HepG2 (cell line): Measurements from ENCODE around the gene PCDH12. TPM values are rescaled to one million over a fixed set of nuclear protein-coding genes. Genes with fewer than 3 reads are reported as not detected.

ENCODE experiments used
- ATAC-seq: fragments of 200-7000 bp; cut with Tn5 transposase; 3 replicates; pipeline ENCODE4 v1.9.1; 2020; ENCODE audit warnings: mild to moderate bottlenecking, moderate library complexity
- BruUV-seq: library from RNA; stranded (reverse); fragments of 400-500 nt; replicated peaks from 2 replicates; lab custom pipeline; 2021; lab: Mats Ljungman, UMichigan
- CTCF ChIA-PET: fragments of 300-600 bp; formaldehyde crosslinking; extraction: SDS; loops from one replicate; lab custom pipeline; 2021; ENCODE audit warnings: low total read pairs, inconsistent platforms, low intra/inter-chr PET ratio; lab: Yijun Ruan, JAX
- POLR2A ChIA-PET: fragments of 350-600 bp; sonication (Branson Sonifier 250); formaldehyde crosslinking; loops from one replicate; lab custom pipeline; 2020; ENCODE audit warnings: antibody characterized with exemption, inconsistent platforms; lab: Yijun Ruan, JAX
- DNase-seq: peaks from one replicate; pipeline ENCODE4 v3.0.0-alpha.2; 2015; ENCODE audit warnings: low spot score
- FAIRE-seq: peaks from 3 replicates; lab custom pipeline; 2011; peaks lifted over from hg19 to GRCh38; lab: Jason Lieb, UNC
- H2AFZ ChIP-seq: one replicate; pipeline ENCODE4 v1.6.1; 2011; ENCODE audit warnings: low read length, inconsistent platforms
- H3K27ac ChIP-seq: fragments of 300-600 bp; 3 replicates; pipeline ENCODE4 v1.8.0; 2011; ENCODE audit warnings: mixed run types, mild to moderate bottlenecking, mixed read lengths, low read length, inconsistent platforms; ENCODE audit not compliant: insufficient read depth; ENCODE audit errors: extremely low read length
- H3K27me3 ChIP-seq, 2 experiments: fragments of 200-600 bp in 1 of 2; 2 replicates in 1 of 2; 3 replicates in 1 of 2; pipeline versions ENCODE4 v1.6.0 to v1.8.0; 2011; ENCODE audit warnings: low read length in 2 of 2, mild to moderate bottlenecking in 2 of 2, moderate library complexity in 2 of 2, inconsistent platforms in 1 of 2; ENCODE audit not compliant: insufficient read depth in 2 of 2, control insufficient read depth in 1 of 2
- H3K36me3 ChIP-seq, 2 experiments: fragments of 200-600 bp in 1 of 2; replicated peaks in 1 of 2; 2 replicates in 1 of 2; 3 replicates in 1 of 2; pipeline versions ENCODE4 v1.5.1 to v1.8.0; 2011; ENCODE audit warnings: low read length in 2 of 2, inconsistent platforms in 1 of 2; ENCODE audit not compliant: insufficient read depth in 2 of 2, control insufficient read depth in 1 of 2
- H3K4me1 ChIP-seq: 2 replicates; pipeline ENCODE4 v1.5.1; 2012; ENCODE audit warnings: low read length, inconsistent platforms; ENCODE audit not compliant: insufficient read depth
- H3K4me2 ChIP-seq: 2 replicates; pipeline ENCODE4 v1.6.0; 2011; ENCODE audit warnings: low read depth, low read length, inconsistent platforms
- H3K4me3 ChIP-seq, 3 experiments: fragments of 200-600 bp in 1 of 3; sonication (generic), shearing (Covaris generic) in 1 of 3; replicated peaks in 1 of 3; 2 replicates each; pipeline ENCODE4 v1.5.1; 2011 to 2016; ENCODE audit warnings: low read length in 3 of 3, inconsistent platforms in 2 of 3, low read depth in 2 of 3, mild to moderate bottlenecking in 2 of 3, control low read depth in 1 of 3, mixed read lengths in 1 of 3; ENCODE audit not compliant: insufficient read depth in 1 of 3
- H3K79me2 ChIP-seq: one replicate; pipeline ENCODE4 v1.6.1; 2011; ENCODE audit warnings: low read length, inconsistent platforms; ENCODE audit not compliant: insufficient read depth
- H3K9ac ChIP-seq: 2 replicates; pipeline ENCODE4 v1.6.0; 2011; ENCODE audit warnings: mild to moderate bottlenecking, low read depth, low read length, inconsistent platforms; ENCODE audit not compliant: insufficient read depth
- H3K9me3 ChIP-seq: 2 replicates; pipeline ENCODE4 v1.5.1; 2012; ENCODE audit warnings: mild to moderate bottlenecking, low read length
- H4K20me1 ChIP-seq: 2 replicates; pipeline ENCODE4 v1.6.0; 2011; ENCODE audit warnings: inconsistent platforms, mild to moderate bottlenecking, low read length, moderate library complexity; ENCODE audit not compliant: insufficient read depth
- LRRFIP1 ChIP-seq: sonication (generic); formaldehyde crosslinking; conservative IDR thresholded peaks from 2 replicates; pipeline ENCODE4 v1.4.0; 2020; ENCODE audit warnings: missing genetic modification reagents
- PHF21A ChIP-seq: sonication (generic); formaldehyde crosslinking; IDR thresholded peaks from 2 replicates; pipeline ENCODE4 v1.5.0; 2020; ENCODE audit warnings: mild to moderate bottlenecking, missing genetic modification reagents
- ZBTB1 ChIP-seq: sonication (generic); formaldehyde crosslinking; IDR thresholded peaks from 2 replicates; pipeline ENCODE4 v1.4.0; 2020; ENCODE audit warnings: missing genetic modification reagents, borderline replicate concordance
- ZHX1 ChIP-seq: sonication (generic); formaldehyde crosslinking; IDR thresholded peaks from 2 replicates; pipeline ENCODE4 v1.8.1; 2022; ENCODE audit warnings: low read depth, mild to moderate bottlenecking, missing genetic modification reagents
- ZSCAN5A ChIP-seq: sonication (generic); formaldehyde crosslinking; IDR thresholded peaks from 2 replicates; pipeline ENCODE4 v1.8.0; 2022; ENCODE audit warnings: mild to moderate bottlenecking, missing genetic modification reagents, borderline replicate concordance
- WGBS: methylation state at CpG from one replicate; pipeline ENCODE4 v1.1.6; 2017; ENCODE audit warnings: low lambda C conversion rate; 5-methylcytosine and 5-hydroxymethylcytosine counted together
- in situ Hi-C: cut with HindIII; loops from 2 replicates; pipeline ENCODE4 v1.10.0; 2017; ENCODE audit warnings: low pct_unique_long_range_greater_than_20kb; ENCODE audit not compliant: extremely low pct_ligation_motif_present
- intact Hi-C: fragments of 100-400 bp; cut with micrococcal nuclease; formaldehyde crosslinking; loops from one replicate; pipeline ENCODE4 v1.10.0; 2022; ENCODE audit not compliant: unreplicated experiment
- polyA plus RNA-seq, 8 experiments: library from polyadenylated mRNA; depleted of rRNA in 3 of 8; stranded (reverse) in 7 of 8; unstranded in 1 of 8; fragments of >200 nt; fragmentation: Illumina TruSeq in 4 of 8; extraction: Trizol in 4 of 8; gene quantifications; 2 replicates each; pipeline versions ENCODE4 v1.2.1 to v1.2.3, GENCODE V29; 2011 to 2016; ENCODE audit warnings: low read depth in 4 of 8, missing spikeins in 1 of 8, mixed read lengths in 1 of 8; ENCODE audit not compliant: insufficient read depth in 1 of 8
- total RNA-seq, 5 experiments: library from RNA; depleted of rRNA; stranded (reverse); fragments of >200 nt; fragmentation: Illumina TruSeq; extraction: Trizol; gene quantifications; 2 replicates each; pipeline ENCODE4 v1.2.3, GENCODE V29; 2016; ENCODE audit warnings: low read depth in 1 of 5

PCDH12 gene
- total and polyA plus RNA-seq, 2 of the 13 experiments (the other 11 are each of a cell fraction or from before 2014, with no cell fraction given): not detected

DNA sequence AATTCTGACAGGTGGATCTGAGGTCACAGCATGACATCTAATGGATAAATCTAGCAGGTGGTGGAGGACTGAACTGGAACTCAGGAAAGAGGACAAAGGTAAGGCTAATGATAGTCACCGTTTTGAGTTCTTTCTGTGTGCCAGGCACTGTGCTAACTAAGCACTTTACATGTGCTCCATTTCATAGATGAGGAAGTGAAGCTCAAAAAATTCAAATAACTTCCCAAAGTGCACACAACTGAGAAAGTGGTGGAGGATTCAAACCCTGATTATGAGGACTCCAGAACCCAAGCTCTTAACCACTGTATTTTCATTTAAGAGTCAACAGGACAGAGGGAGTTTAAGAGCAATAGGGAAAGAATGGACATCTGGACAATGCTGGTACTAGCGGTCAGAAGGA, 41.5 kb downstream of the PCDH12 start:
- ATAC-seq: no peak
- no peaks in the 10 kb centered on the region for H3K79me2 ChIP-seq
- H3K9me3 ChIP-seq: no peaks in the 10 kb centered on the region
- no peaks in the 10 kb centered on the region for H3K36me3 ChIP-seq
- no peak overlapping the region for H3K4me3 ChIP-seq
- peaks cover 27% of the 10 kb centered on the region for H3K4me1 ChIP-seq
- FAIRE-seq: no peak
- H4K20me1 ChIP-seq: no peaks in the 10 kb centered on the region
- H3K9ac ChIP-seq: no peak overlapping the region
- no peak for DNase-seq
- H3K27me3 ChIP-seq: peaks cover 0 to 32% of the 10 kb centered on the region in 2 experiments; a peak in 3 of 5 replicates
- H3K27ac ChIP-seq: no peak overlapping the region
- 0% methylated on average over 2 of the region's 2 CpGs for WGBS
- no TSS peak for BruUV-seq
- H2AFZ ChIP-seq: no peak overlapping the region
- in situ Hi-C loops (no loop called here), intact Hi-C loops (no loop called here)
- CTCF ChIA-PET: no interaction called here
- no peak overlapping the region for H3K4me2 ChIP-seq
- POLR2A ChIA-PET: no interaction called here
- no peak for TF ChIP-seq ZSCAN5A

DNA sequence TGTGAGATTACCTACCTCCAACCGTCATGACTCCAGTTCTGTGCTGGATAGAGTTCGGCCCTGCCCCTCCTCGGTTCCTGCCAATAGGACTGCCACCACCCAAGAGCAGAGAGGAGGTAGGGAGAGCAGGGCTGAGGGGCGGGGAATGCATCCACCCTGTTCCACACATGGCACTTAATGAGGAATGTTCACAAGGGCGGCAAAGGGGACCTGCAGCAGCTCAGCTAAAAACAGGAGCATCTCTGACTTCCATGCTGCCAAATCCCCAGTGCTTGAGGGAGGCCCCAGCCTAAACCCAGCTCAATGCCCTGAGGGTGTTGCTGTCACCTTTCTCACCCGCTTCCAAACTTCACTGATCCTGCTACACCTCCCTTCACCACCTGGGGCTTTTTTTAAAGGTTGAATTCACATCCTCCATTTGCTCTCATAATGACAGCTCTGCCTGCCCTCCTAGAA, 42.1 kb downstream of the PCDH12 start:
- in situ Hi-C loops: no loop called here

More for the DNA sequence above, 42.1 kb downstream of the PCDH12 start:
- H4K20me1 ChIP-seq: no peaks in the 10 kb centered on the region
- no peaks in the 10 kb centered on the region for H3K36me3 ChIP-seq
- no peak for TF ChIP-seq ZHX1
- no peak for TF ChIP-seq LRRFIP1 (CRISPR knock-in tag)
- TF ChIP-seq ZBTB1 (CRISPR knock-in tag): no peak
- TF ChIP-seq PHF21A (CRISPR knock-in tag): no peak
- FAIRE-seq: no peak
- H3K4me2 ChIP-seq: no peak overlapping the region
- intact Hi-C loops: loop anchor here (2.0 kb wide), 1 partner anchor 45 kb away; no protein-coding TSS in a partner anchor
- POLR2A ChIA-PET: interaction anchor here (3.9 kb wide), 1 partner anchor 8 kb away, joined by 22 read pairs; the partner anchor contains the start of gene DELE1
- CTCF ChIA-PET: no interaction called here
- no peak overlapping the region for H3K9ac ChIP-seq
- 19% methylated on average over 5 of the region's 6 CpGs for WGBS
- no peak overlapping the region for H3K4me3 ChIP-seq
- peaks cover 27% of the 10 kb centered on the region for H3K4me1 ChIP-seq
- H3K9me3 ChIP-seq: no peaks in the 10 kb centered on the region
- no peak overlapping the region for H3K27ac ChIP-seq
- H3K27me3 ChIP-seq: peaks cover 0 to 32% of the 10 kb centered on the region in 2 experiments; a peak in 3 of 5 replicates
- H2AFZ ChIP-seq: no peak overlapping the region
- no peaks in the 10 kb centered on the region for H3K79me2 ChIP-seq
- no peak for DNase-seq
- peak; percentile 31 for ATAC-seq
- BruUV-seq: no TSS peak
